ENCODE results near the gene ALX4.

- TF ChIP-seq MAX (IDR thresholded peaks at IDR 0.05; ENCODE audit: low read depth) (no peak), JUND (IDR thresholded peaks at IDR 0.05) (peak; percentile 41), CTCF (IDR thresholded peaks at IDR 0.05) (no peak)
These were observed 86.7 kb downstream of the ALX4 start for GRCh38 chr11:44223238-44223637.

Data from SK-N-SH (cell line).